Endothelial cell of coronary artery (primary cell): ENCODE data around the gene TAF9B. TPM values are rescaled to one million over a fixed set of nuclear protein-coding genes. Genes with fewer than 3 reads are reported as not detected.

Experiments
- total RNA-seq: library from RNA; depleted of rRNA; stranded (reverse); fragments of >200 nt; gene quantifications from 2 replicates; pipeline ENCODE4 v1.2.3, GENCODE V29; 2014

Gene TAF9B, protein sequence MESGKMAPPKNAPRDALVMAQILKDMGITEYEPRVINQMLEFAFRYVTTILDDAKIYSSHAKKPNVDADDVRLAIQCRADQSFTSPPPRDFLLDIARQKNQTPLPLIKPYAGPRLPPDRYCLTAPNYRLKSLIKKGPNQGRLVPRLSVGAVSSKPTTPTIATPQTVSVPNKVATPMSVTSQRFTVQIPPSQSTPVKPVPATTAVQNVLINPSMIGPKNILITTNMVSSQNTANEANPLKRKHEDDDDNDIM
- 9.7 and 13.9 TPM in 2 replicates for total RNA-seq

DNA sequence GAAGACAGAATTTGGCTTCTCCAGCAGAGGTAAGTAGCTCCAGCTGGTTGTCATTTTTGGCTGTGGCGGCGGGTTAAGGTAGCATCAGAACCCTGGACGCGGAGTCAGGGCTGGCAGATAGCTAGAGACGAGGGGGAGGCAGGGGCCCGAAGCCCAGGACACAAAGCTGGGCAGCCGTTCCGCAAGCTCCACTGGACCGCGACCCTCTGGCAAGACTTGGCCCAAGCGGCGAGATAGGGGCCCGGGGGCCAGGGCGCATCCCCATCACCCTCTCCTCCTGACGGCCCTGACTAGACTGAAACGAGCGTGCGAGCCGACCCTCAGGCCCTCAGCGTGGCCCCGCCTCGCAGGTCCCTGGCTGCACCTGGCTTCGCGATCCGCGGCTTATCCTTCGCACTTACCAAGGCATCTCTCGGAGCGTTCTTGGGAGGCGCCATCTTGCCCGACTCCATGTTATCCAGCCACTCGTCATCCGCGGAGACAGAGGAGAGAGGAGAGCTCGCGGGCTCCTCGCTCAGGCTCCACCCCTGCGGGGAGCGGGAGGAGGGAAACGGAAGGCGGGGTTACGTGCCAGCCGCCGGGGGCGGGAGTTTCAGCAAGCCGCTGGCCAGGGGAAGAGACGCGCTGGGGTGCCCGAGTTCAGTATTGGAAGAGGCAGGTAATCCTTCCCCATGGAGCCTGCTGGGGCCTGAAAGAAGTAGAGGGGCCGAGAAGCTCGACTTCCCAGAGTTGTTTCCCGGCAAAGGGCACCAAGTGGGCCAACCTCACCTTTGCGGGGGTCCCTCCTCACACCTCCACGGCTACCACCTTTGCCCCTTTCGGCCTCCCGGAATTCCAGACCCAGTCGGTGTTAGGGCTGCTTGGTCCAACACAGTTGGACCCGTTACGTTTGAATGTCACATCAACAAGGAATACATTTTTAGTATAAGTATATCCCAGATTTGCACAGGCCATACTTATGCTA, at the start of gene TAF9B:
TSS of gene TAF9B (minus strand) at position 491 of the 964 bp plus-strand sequence. CDS start at position 452, 39 bp downstream.

DNA sequence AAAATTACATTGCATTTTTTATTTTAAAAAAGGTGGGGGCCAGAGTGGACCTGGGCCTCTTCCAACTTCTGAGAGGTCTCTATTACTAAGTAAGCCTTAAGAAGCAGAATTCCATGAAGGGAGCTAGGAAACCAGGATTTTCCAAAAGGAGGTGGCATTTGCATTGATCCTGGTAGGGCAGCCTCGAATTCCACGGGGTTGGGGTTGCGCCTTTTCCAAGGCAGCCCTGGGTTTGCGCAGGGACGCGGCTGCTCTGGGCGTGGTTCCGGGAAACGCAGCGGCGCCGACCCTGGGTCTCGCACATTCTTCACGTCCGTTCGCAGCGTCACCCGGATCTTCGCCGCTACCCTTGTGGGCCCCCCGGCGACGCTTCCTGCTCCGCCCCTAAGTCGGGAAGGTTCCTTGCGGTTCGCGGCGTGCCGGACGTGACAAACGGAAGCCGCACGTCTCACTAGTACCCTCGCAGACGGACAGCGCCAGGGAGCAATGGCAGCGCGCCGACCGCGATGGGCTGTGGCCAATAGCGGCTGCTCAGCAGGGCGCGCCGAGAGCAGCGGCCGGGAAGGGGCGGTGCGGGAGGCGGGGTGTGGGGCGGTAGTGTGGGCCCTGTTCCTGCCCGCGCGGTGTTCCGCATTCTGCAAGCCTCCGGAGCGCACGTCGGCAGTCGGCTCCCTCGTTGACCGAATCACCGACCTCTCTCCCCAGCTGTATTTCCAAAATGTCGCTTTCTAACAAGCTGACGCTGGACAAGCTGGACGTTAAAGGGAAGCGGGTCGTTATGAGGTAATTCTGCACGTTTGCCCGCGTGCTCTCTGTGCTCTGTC, 35.6 kb downstream of the TAF9B start, which contains the start of gene PGK1:
TSS of gene PGK1 (plus strand) at position 626 of the 824 bp plus-strand sequence. CDS start at position 719, 93 bp downstream.

Other genes starting within 250 kb of the TAF9B start
- gene MAGT1, start 244.2 kb downstream of the TAF9B start, total RNA-seq: 168 and 197 TPM in 2 replicates
- 384 and 483 TPM in 2 replicates for gene COX7B, start 240.2 kb downstream of the TAF9B start, total RNA-seq
- gene ATP7A, start 229.0 kb downstream of the TAF9B start, total RNA-seq: 10.8 and 17.8 TPM in 2 replicates
- not detected in 2 replicates for gene PGAM4, start 170.0 kb downstream of the TAF9B start, total RNA-seq
- gene PGK1, start 35.4 kb downstream of the TAF9B start, total RNA-seq: 240 and 355 TPM in 2 replicates
- not detected in 2 replicates for gene CYSLTR1, start 188.0 kb upstream of the TAF9B start, total RNA-seq